DOHH2 (cell line): ENCODE results near the gene TTC39B.

Experiments
- H3F3A ChIP-seq: fragments of 200-600 bp; sonication (generic), shearing (Covaris generic); 2 replicates; pipeline ENCODE4 v1.6.0; 2016; ENCODE audit warnings: antibody characterized with exemption, mild to moderate bottlenecking; ENCODE audit not compliant: control insufficient read depth, insufficient read depth
- H3K27ac ChIP-seq: fragments of 200-600 bp; sonication (generic); 2 replicates; pipeline ENCODE4 v1.5.1; 2014; ENCODE audit warnings: low read depth, mild to moderate bottlenecking, low read length, moderate library complexity
- H3K27me3 ChIP-seq: fragments of 200-600 bp; sonication (generic); 2 replicates; pipeline ENCODE4 v1.6.1; 2014; ENCODE audit warnings: mild to moderate bottlenecking, low read length, mixed read lengths; ENCODE audit not compliant: control insufficient read depth
- H3K36me3 ChIP-seq: fragments of 200-600 bp; sonication (generic); 2 replicates; pipeline ENCODE4 v1.6.1; 2014; ENCODE audit warnings: mild to moderate bottlenecking, low read length, moderate library complexity, mixed read lengths; ENCODE audit not compliant: control insufficient read depth
- H3K4me1 ChIP-seq: fragments of 200-600 bp; sonication (generic); 2 replicates; pipeline ENCODE4 v1.6.1; 2014; ENCODE audit warnings: mild to moderate bottlenecking, low read length, mixed read lengths; ENCODE audit not compliant: control insufficient read depth
- H3K4me2 ChIP-seq: fragments of 200-600 bp; sonication (generic); 2 replicates; pipeline ENCODE4 v1.6.0; 2014; ENCODE audit warnings: mild to moderate bottlenecking, low read length, moderate library complexity
- H3K4me3 ChIP-seq: fragments of 200-600 bp; sonication (generic); 2 replicates; pipeline ENCODE4 v1.5.1; 2014; ENCODE audit warnings: mild to moderate bottlenecking, low read length, mixed read lengths
- H3K79me2 ChIP-seq: fragments of 200-600 bp; sonication (generic); 2 replicates; pipeline ENCODE4 v1.6.1; 2014; ENCODE audit warnings: mild to moderate bottlenecking, low read length, mixed read lengths; ENCODE audit not compliant: control insufficient read depth
- H3K9me2 ChIP-seq: fragments of 200-600 bp; sonication (generic); replicated peaks from 2 replicates; pipeline ENCODE4 v1.6.1; 2014; ENCODE audit warnings: mild to moderate bottlenecking, low read length, mixed read lengths; ENCODE audit not compliant: control insufficient read depth
- H3K9me3 ChIP-seq: fragments of 200-600 bp; sonication (generic); 2 replicates; pipeline ENCODE4 v1.6.1; 2014; ENCODE audit warnings: antibody characterized with exemption, low read length, mixed read lengths; ENCODE audit not compliant: control insufficient read depth, insufficient read depth
- H4K20me1 ChIP-seq: fragments of 200-600 bp; sonication (generic); 2 replicates; pipeline ENCODE4 v1.6.0; 2014; ENCODE audit warnings: low read depth, mild to moderate bottlenecking, antibody characterized with exemption, low read length, moderate library complexity; ENCODE audit not compliant: control insufficient read depth, insufficient read depth
- CTCF ChIP-seq: fragments of 200-600 bp; sonication (generic); IDR thresholded peaks from one replicate; pipeline ENCODE4 v1.5.1; 2014; ENCODE audit warnings: antibody characterized with exemption, mild to moderate bottlenecking, low read depth, low read length; ENCODE audit not compliant: poor library complexity, severe bottlenecking
- EZH2phosphoT487 ChIP-seq: fragments of 200-600 bp; sonication (generic); IDR thresholded peaks from 2 replicates; pipeline ENCODE4 v1.6.1; 2017; ENCODE audit warnings: borderline replicate concordance, mild to moderate bottlenecking, antibody characterized with exemption, low read length, moderate library complexity, mixed read lengths

TTC39B gene

GRCh38 chr9:15306757-15307522 is at the start of gene TTC39B:
TTC39B (minus strand) TSS chr9:15307216; CDS start chr9:15307125, 91 bp downstream.
- TF ChIP-seq EZH2phosphoT487 (no peak), CTCF (no peak)
- Histone ChIP-seq H3K36me3 (no peaks in the 10 kb centered on the region), H3K4me2 (peak within 1 kb of the TSS; percentile 92), H3K27ac (no peak within 1 kb of the TSS), H3F3A (no peaks in the 10 kb centered on the region), H3K4me3 (peak within 1 kb of the TSS; percentile 79), H3K4me1 (peaks cover 12% of the 10 kb centered on the region), H3K9me2 (no peaks in the 10 kb centered on the region), H3K9me3 (no peaks in the 10 kb centered on the region), H3K79me2 (no peaks in the 10 kb centered on the region), H4K20me1 (no peaks in the 10 kb centered on the region), H3K27me3 (peaks cover 32% of the 10 kb centered on the region)

DNA sequence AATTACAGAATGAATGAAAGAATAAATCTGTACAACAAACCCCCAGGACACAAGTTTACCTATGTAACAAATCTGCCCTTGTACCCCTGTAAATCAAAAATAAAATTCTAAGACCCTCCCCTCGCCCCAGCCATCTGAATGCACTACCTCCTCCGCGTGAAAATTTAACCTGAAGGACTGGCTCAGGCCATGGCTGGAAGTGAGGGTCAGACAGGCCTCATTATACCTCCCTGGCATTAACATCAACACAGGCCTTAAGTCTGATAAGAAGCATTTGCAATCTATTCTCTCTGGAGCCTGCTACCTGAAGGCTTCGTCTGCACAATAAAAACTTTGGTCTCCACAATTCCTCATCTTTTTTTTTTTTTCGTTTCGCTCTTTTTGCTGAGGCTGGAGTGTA is 48.7 kb upstream of the TTC39B start:
- no peaks in the 10 kb centered on the region for H3K4me1 ChIP-seq
- H3K9me2 ChIP-seq = no peaks in the 10 kb centered on the region

DNA sequence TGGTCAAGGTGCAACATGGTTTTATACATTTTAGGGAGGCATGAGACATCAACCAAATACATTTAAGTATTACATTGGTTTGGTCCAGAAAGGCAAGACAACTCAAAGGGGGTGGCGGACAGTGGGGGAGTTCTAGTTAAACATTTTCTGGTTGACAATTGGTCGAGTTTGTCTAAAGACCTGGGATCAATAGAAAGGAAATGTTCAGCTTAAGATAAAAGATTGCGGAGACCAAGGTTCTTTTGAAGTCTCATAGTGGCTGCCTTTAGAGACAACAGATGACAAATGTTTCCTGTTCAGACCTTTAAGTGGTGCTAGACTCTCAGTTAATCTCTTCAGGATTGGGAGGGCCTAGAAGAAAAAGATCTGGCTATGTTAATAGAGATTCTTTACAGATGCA is 47.7 kb upstream of the TTC39B start:
- Histone ChIP-seq H3K36me3 (no peaks in the 10 kb centered on the region), H3K79me2 (no peaks in the 10 kb centered on the region), H3K4me2 (no peak overlapping the region), H3K27ac (no peak overlapping the region), H3K27me3 (no peaks in the 10 kb centered on the region; the same call in 1 of the 2 replicates), H3F3A (no peaks in the 10 kb centered on the region), H3K9me2 (no peaks in the 10 kb centered on the region), H3K9me3 (no peaks in the 10 kb centered on the region), H4K20me1 (no peaks in the 10 kb centered on the region), H3K4me1 (no peaks in the 10 kb centered on the region), H3K4me3 (no peak overlapping the region)
- TF ChIP-seq CTCF (no peak), EZH2phosphoT487 (no peak)

More for the DNA sequence above, 48.7 kb upstream of the TTC39B start:
- Histone ChIP-seq H3K27me3 (no peaks in the 10 kb centered on the region; the same call in 1 of the 2 replicates), H3F3A (no peaks in the 10 kb centered on the region), H3K27ac (no peak overlapping the region), H4K20me1 (no peaks in the 10 kb centered on the region), H3K4me3 (no peak overlapping the region), H3K9me3 (no peaks in the 10 kb centered on the region), H3K79me2 (no peaks in the 10 kb centered on the region), H3K36me3 (no peaks in the 10 kb centered on the region), H3K4me2 (no peak overlapping the region)
- no peak for TF ChIP-seq CTCF
- TF ChIP-seq EZH2phosphoT487 = no peak
